ENCODE measurements around the gene CLEC3B. TPM values are rescaled to one million over a fixed set of nuclear protein-coding genes. Genes with fewer than 3 reads are reported as not detected.

CLEC3B gene
- polyA plus RNA-seq, 3 donors: 19.9 to 22.8 (median 20.9) TPM

Other genes starting within 250 kb of the CLEC3B start
- gene TMEM42, start 164.4 kb upstream of the CLEC3B start, polyA plus RNA-seq (ENCODE audit: insufficient read length in 3 of 3): 10 to 100 TPM; 27.6 to 30.9 (median 30.1) TPM
- gene TGM4, start 151.7 kb upstream of the CLEC3B start, polyA plus RNA-seq (ENCODE audit: insufficient read length in 3 of 3): under 1 TPM; 0.06 to 0.11 (median 0.07) TPM
- gene ZDHHC3, start 50.1 kb upstream of the CLEC3B start, polyA plus RNA-seq (ENCODE audit: insufficient read length in 3 of 3): 10 to 100 TPM; 76.1 to 81.4 (median 80.0) TPM
- 10 to 100 TPM; 49.5 to 51.7 (median 51.5) TPM for gene EXOSC7, start 50.1 kb upstream of the CLEC3B start, polyA plus RNA-seq (ENCODE audit: insufficient read length in 3 of 3)
- 1 to 10 TPM in 2 of 3 donors, under 1 TPM in 1; 0.89 to 1.8 (median 1.1) TPM for gene CDCP1, start 120.1 kb downstream of the CLEC3B start, polyA plus RNA-seq (ENCODE audit: insufficient read length in 3 of 3)
- 1 to 10 TPM; 5.3 to 5.5 (median 5.4) TPM for gene TMEM158, start 200.0 kb downstream of the CLEC3B start, polyA plus RNA-seq (ENCODE audit: insufficient read length in 3 of 3)

All from right renal cortex interstitium (tissue), 3 donors.